ENCODE results near the gene ZBTB40.

Gene ZBTB40

DNA sequence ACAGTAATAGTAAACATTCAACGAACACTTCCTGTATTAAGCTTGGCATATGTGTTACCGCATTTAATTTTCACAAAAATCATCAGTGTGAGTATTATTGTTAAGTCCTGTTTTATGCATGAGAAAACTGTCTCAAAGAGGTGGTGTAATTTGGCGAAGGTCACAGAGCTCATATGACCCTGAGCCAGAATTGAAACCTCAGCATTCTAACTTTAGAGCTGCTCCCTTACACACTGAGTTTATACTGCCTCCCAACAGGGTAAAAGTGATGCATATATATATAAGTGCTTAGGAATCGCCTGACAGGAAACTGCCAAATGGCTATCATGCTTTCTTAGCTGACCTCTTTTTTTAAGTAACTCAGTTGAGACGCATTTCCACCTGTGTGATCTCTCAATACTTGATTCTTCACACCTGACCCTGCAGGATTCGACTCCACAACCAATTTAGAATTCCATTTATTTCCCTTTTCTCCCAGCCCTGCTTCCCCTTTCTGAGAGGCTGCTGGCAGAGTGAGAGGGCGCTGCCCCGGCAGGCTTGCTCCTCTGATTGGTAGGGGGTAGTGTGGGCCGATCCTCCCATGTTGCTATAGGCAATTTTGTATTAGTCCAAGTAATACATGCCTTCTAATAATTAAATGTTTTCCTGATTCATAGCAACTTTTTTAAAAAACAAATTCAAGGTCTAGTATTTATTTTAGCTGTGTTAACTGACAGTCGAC is 40.5 kb downstream of the ZBTB40 start:
- no peak overlapping the region for H3K4me3 ChIP-seq (ENCODE audit: low read depth in 1 of 2, low read length in 2 of 2)
- H3K4me1 ChIP-seq (ENCODE audit: control insufficient read depth in 1 of 2, insufficient read depth in 2 of 2, low read length in 2 of 2), result no peaks in the 10 kb centered on the region
- H3K9me3 ChIP-seq (ENCODE audit: control insufficient read depth in 1 of 2, low read length in 2 of 2), result no peaks in the 10 kb centered on the region
- H3K27ac ChIP-seq (ENCODE audit: low read length), result no peak overlapping the region
- H3K27me3 ChIP-seq (ENCODE audit: low read depth, low read length), result no peaks in the 10 kb centered on the region
- H3K36me3 ChIP-seq (ENCODE audit: control insufficient read depth in 1 of 2, insufficient read depth in 2 of 2, low read length in 2 of 2), result peaks cover 16 to 33% of the 10 kb centered on the region in 2 donors

DNA sequence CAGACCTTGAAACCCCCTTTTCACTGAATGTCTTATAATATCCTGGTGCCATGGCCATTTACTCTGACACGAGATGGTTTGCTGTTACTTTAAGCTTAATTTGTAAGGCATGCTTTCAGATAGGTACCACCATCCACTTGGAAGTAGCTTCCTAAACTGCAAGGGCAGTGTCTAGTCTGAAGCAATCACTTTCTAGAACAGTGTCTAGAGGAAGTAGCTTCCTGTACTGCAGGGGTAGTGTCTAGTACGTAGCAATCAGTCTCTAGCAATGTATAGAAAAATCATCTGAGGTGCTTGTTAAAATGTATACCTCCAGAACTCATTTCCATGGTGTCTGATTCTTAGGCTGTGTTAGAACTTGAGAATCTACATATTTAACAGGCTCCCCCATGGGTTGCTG is 42.5 kb downstream of the ZBTB40 start:
- no peaks in the 10 kb centered on the region for H3K27me3 ChIP-seq (ENCODE audit: low read depth, low read length)
- no peaks in the 10 kb centered on the region for H3K9me3 ChIP-seq (ENCODE audit: control insufficient read depth in 1 of 2, low read length in 2 of 2)
- no peak overlapping the region for H3K27ac ChIP-seq (ENCODE audit: low read length)
- no peak overlapping the region for H3K4me3 ChIP-seq (ENCODE audit: low read depth in 1 of 2, low read length in 2 of 2)
- H3K36me3 ChIP-seq (ENCODE audit: control insufficient read depth in 1 of 2, insufficient read depth in 2 of 2, low read length in 2 of 2), result peaks cover 16 to 33% of the 10 kb centered on the region in 2 donors
- no peaks in the 10 kb centered on the region for H3K4me1 ChIP-seq (ENCODE audit: control insufficient read depth in 1 of 2, insufficient read depth in 2 of 2, low read length in 2 of 2)

GRCh38 chr1:22494943-22495579 is 43.4 kb downstream of the ZBTB40 start:
- Histone ChIP-seq H3K4me1 (ENCODE audit: control insufficient read depth in 1 of 2, insufficient read depth in 2 of 2, low read length in 2 of 2) (peaks cover 3 to 4% of the 10 kb centered on the region in 2 donors), H3K4me3 (ENCODE audit: low read depth in 1 of 2, low read length in 2 of 2) (no peak overlapping the region), H3K27me3 (ENCODE audit: low read depth, low read length) (no peaks in the 10 kb centered on the region), H3K27ac (ENCODE audit: low read length) (no peak overlapping the region), H3K36me3 (ENCODE audit: control insufficient read depth in 1 of 2, insufficient read depth in 2 of 2, low read length in 2 of 2) (peaks cover 16 to 31% of the 10 kb centered on the region in 2 donors), H3K9me3 (ENCODE audit: control insufficient read depth in 1 of 2, low read length in 2 of 2) (no peaks in the 10 kb centered on the region)

DNA sequence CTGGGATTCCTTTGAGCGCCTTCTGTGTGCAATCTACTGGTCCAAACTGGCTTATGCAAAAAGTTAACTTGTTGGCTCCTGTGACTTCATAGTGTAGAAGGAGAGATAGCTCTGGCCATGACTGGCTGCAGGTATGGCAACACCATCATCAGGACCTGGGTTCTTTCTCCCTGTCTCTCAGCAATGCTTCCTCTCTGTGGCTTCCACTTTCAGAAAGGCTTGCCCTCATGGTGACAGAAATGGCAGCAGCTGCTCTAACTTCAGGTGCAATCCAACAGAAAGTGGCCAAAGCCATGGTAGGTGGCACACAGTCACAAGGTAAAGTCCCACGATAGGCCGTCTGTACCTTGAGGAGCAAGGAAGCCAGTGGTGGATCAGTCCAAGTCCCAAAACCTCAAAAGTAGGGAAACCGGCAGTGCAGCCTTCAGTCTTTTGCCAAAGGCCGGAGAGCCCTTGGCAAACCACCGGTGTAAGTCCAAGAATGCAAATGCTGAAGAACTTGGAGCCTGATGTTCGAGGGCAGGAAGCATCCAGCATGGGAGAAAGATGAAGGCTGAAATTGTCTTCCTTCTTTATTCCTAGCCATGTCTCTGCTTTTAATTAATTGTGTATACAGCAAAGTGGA is 45.0 kb downstream of the ZBTB40 start:
- no peak overlapping the region for H3K4me3 ChIP-seq (ENCODE audit: low read depth in 1 of 2, low read length in 2 of 2)
- H3K9me3 ChIP-seq (ENCODE audit: control insufficient read depth in 1 of 2, low read length in 2 of 2), result no peaks in the 10 kb centered on the region
- peaks cover 9 to 10% of the 10 kb centered on the region in 2 donors for H3K4me1 ChIP-seq (ENCODE audit: control insufficient read depth in 1 of 2, insufficient read depth in 2 of 2, low read length in 2 of 2)
- H3K27me3 ChIP-seq (ENCODE audit: low read depth, low read length), result no peaks in the 10 kb centered on the region
- H3K36me3 ChIP-seq (ENCODE audit: control insufficient read depth in 1 of 2, insufficient read depth in 2 of 2, low read length in 2 of 2), result peaks cover 16 to 20% of the 10 kb centered on the region in 2 donors
- no peak overlapping the region for H3K27ac ChIP-seq (ENCODE audit: low read length)

GRCh38 chr1:22498463-22498862 is 46.8 kb downstream of the ZBTB40 start:
- H3K27me3 ChIP-seq (ENCODE audit: low read depth, low read length), result no peaks in the 10 kb centered on the region
- H3K36me3 ChIP-seq (ENCODE audit: control insufficient read depth in 1 of 2, insufficient read depth in 2 of 2, low read length in 2 of 2), result peaks cover 9 to 11% of the 10 kb centered on the region in 2 donors
- H3K4me1 ChIP-seq (ENCODE audit: control insufficient read depth in 1 of 2, insufficient read depth in 2 of 2, low read length in 2 of 2), result peaks cover 9 to 10% of the 10 kb centered on the region in 2 donors
- no peaks in the 10 kb centered on the region for H3K9me3 ChIP-seq (ENCODE audit: control insufficient read depth in 1 of 2, low read length in 2 of 2)
- no peak overlapping the region for H3K27ac ChIP-seq (ENCODE audit: low read length)
- no peak overlapping the region for H3K4me3 ChIP-seq (ENCODE audit: low read depth in 1 of 2, low read length in 2 of 2)

- H3K9me3 ChIP-seq (ENCODE audit: control insufficient read depth in 1 of 2, low read length in 2 of 2), result no peaks in the 10 kb centered on the region
- H3K27me3 ChIP-seq (ENCODE audit: low read depth, low read length), result no peaks in the 10 kb centered on the region
- no peak overlapping the region for H3K27ac ChIP-seq (ENCODE audit: low read length)
- H3K4me1 ChIP-seq (ENCODE audit: control insufficient read depth in 1 of 2, insufficient read depth in 2 of 2, low read length in 2 of 2), result peaks cover 9 to 10% of the 10 kb centered on the region in 2 donors
- peaks cover 9% of the 10 kb centered on the region in 2 donors for H3K36me3 ChIP-seq (ENCODE audit: control insufficient read depth in 1 of 2, insufficient read depth in 2 of 2, low read length in 2 of 2)
- no peak overlapping the region for H3K4me3 ChIP-seq (ENCODE audit: low read depth in 1 of 2, low read length in 2 of 2)
These were observed 48.4 kb downstream of the ZBTB40 start for GRCh38 chr1:22500058-22500457.

GRCh38 chr1:22500471-22500870 is 48.8 kb downstream of the ZBTB40 start:
- H3K9me3 ChIP-seq (ENCODE audit: control insufficient read depth in 1 of 2, low read length in 2 of 2), result no peaks in the 10 kb centered on the region
- H3K4me1 ChIP-seq (ENCODE audit: control insufficient read depth in 1 of 2, insufficient read depth in 2 of 2, low read length in 2 of 2), result peaks cover 9 to 10% of the 10 kb centered on the region in 2 donors
- H3K36me3 ChIP-seq (ENCODE audit: control insufficient read depth in 1 of 2, insufficient read depth in 2 of 2, low read length in 2 of 2), result peaks cover 9% of the 10 kb centered on the region in 2 donors
- no peaks in the 10 kb centered on the region for H3K27me3 ChIP-seq (ENCODE audit: low read depth, low read length)
- no peak overlapping the region for H3K27ac ChIP-seq (ENCODE audit: low read length)
- H3K4me3 ChIP-seq (ENCODE audit: low read depth in 1 of 2, low read length in 2 of 2), result no peak overlapping the region

DNA sequence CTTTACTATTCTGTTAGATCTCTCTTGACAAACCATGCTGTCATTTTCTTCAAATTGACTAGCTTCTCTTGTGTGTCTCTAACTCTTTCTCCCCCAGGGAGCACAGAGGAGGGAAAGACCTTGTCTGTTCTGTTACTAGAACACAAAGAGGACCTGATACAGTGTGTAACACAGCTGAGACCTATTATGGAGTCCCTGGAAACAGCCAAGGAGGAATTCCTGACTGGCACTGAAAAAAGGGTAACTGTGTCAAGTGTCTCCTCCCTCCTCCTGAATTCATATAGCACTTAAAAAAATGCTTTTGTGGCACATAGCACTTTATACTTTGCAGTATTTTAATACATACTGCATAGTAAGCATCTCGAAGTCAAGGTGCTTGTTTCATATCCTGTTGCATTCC is 50.6 kb downstream of the ZBTB40 start:
- no peaks in the 10 kb centered on the region for H3K9me3 ChIP-seq (ENCODE audit: control insufficient read depth in 1 of 2, low read length in 2 of 2)
- no peak overlapping the region for H3K4me3 ChIP-seq (ENCODE audit: low read depth in 1 of 2, low read length in 2 of 2)
- H3K27ac ChIP-seq (ENCODE audit: low read length), result no peak overlapping the region

GRCh38 chr1:22503721-22504410 is 52.2 kb downstream of the ZBTB40 start:
- Histone ChIP-seq H3K4me3 (ENCODE audit: low read depth in 1 of 2, low read length in 2 of 2) (no peak overlapping the region), H3K36me3 (ENCODE audit: control insufficient read depth in 1 of 2, insufficient read depth in 2 of 2, low read length in 2 of 2) (peaks cover 33 to 39% of the 10 kb centered on the region in 2 donors), H3K9me3 (ENCODE audit: control insufficient read depth in 1 of 2, low read length in 2 of 2) (no peaks in the 10 kb centered on the region), H3K4me1 (ENCODE audit: control insufficient read depth in 1 of 2, insufficient read depth in 2 of 2, low read length in 2 of 2) (peaks cover 9 to 10% of the 10 kb centered on the region in 2 donors), H3K27ac (ENCODE audit: low read length) (no peak overlapping the region), H3K27me3 (ENCODE audit: low read depth, low read length) (no peaks in the 10 kb centered on the region)

More for the DNA sequence above, 50.6 kb downstream of the ZBTB40 start:
- Histone ChIP-seq H3K4me1 (ENCODE audit: control insufficient read depth in 1 of 2, insufficient read depth in 2 of 2, low read length in 2 of 2) (peaks cover 9 to 10% of the 10 kb centered on the region in 2 donors), H3K27me3 (ENCODE audit: low read depth, low read length) (no peaks in the 10 kb centered on the region), H3K36me3 (ENCODE audit: control insufficient read depth in 1 of 2, insufficient read depth in 2 of 2, low read length in 2 of 2) (peaks cover 17 to 24% of the 10 kb centered on the region in 2 donors)

- peaks cover 54 to 57% of the 10 kb centered on the region in 2 donors for H3K36me3 ChIP-seq (ENCODE audit: control insufficient read depth in 1 of 2, insufficient read depth in 2 of 2, low read length in 2 of 2)
- H3K9me3 ChIP-seq (ENCODE audit: control insufficient read depth in 1 of 2, low read length in 2 of 2), result no peaks in the 10 kb centered on the region
- no peaks in the 10 kb centered on the region for H3K4me1 ChIP-seq (ENCODE audit: control insufficient read depth in 1 of 2, insufficient read depth in 2 of 2, low read length in 2 of 2)
- H3K27ac ChIP-seq (ENCODE audit: low read length), result no peak overlapping the region
- H3K27me3 ChIP-seq (ENCODE audit: low read depth, low read length), result no peaks in the 10 kb centered on the region
- H3K4me3 ChIP-seq (ENCODE audit: low read depth in 1 of 2, low read length in 2 of 2), result no peak overlapping the region
These were observed 54.6 kb downstream of the ZBTB40 start for GRCh38 chr1:22506130-22506692.

GRCh38 chr1:22507587-22507986 is 55.9 kb downstream of the ZBTB40 start:
- peaks cover 65 to 68% of the 10 kb centered on the region in 2 donors for H3K36me3 ChIP-seq (ENCODE audit: control insufficient read depth in 1 of 2, insufficient read depth in 2 of 2, low read length in 2 of 2)
- no peaks in the 10 kb centered on the region for H3K4me1 ChIP-seq (ENCODE audit: control insufficient read depth in 1 of 2, insufficient read depth in 2 of 2, low read length in 2 of 2)
- no peaks in the 10 kb centered on the region for H3K27me3 ChIP-seq (ENCODE audit: low read depth, low read length)
- no peak overlapping the region for H3K27ac ChIP-seq (ENCODE audit: low read length)
- H3K9me3 ChIP-seq (ENCODE audit: control insufficient read depth in 1 of 2, low read length in 2 of 2), result no peaks in the 10 kb centered on the region
- no peak overlapping the region for H3K4me3 ChIP-seq (ENCODE audit: low read depth in 1 of 2, low read length in 2 of 2)
